Kidney (tissue), 14 donors: ENCODE measurements around the gene MED14. TPM values are rescaled to one million over a fixed set of nuclear protein-coding genes. Genes with fewer than 3 reads are reported as not detected.

Source experiments
- DNase-seq, 5 donors: peaks; one replicate each; pipeline ENCODE4 v3.0.0-alpha.2; 2013 to 2020
- FAIRE-seq: peaks from 2 replicates; lab custom pipeline; 2012; peaks lifted over from hg19 to GRCh38; lab: Jason Lieb, UNC
- H3K27ac ChIP-seq, 2 donors: one replicate each; pipeline ENCODE4 v1.7.0; 2013; ENCODE audit warnings: low read depth in 2 of 2, low read length in 2 of 2, inconsistent platforms in 1 of 2
- H3K27me3 ChIP-seq: one replicate; pipeline ENCODE4 v1.7.1; 2013; ENCODE audit warnings: low read length, inconsistent platforms; ENCODE audit not compliant: control insufficient read depth, insufficient read depth
- H3K36me3 ChIP-seq, 3 donors: one replicate each; pipeline versions ENCODE4 v1.7.0 to v1.7.1; 2013; ENCODE audit warnings: low read length in 3 of 3, control low read depth in 1 of 3, inconsistent platforms in 1 of 3; ENCODE audit not compliant: insufficient read depth in 3 of 3, control insufficient read depth in 2 of 3
- H3K4me1 ChIP-seq, 3 donors: one replicate each; pipeline versions ENCODE4 v1.7.0 to v1.7.1; 2013; ENCODE audit warnings: low read length in 3 of 3, inconsistent platforms in 1 of 3, low read depth in 1 of 3; ENCODE audit not compliant: control insufficient read depth in 2 of 3, insufficient read depth in 2 of 3
- H3K4me3 ChIP-seq, 3 donors: one replicate each; pipeline versions ENCODE4 v1.7.0 to v1.8.1; 2013; ENCODE audit warnings: low read length in 3 of 3, control low read depth in 1 of 3, inconsistent platforms in 1 of 3
- H3K9ac ChIP-seq, 3 donors: one replicate each; pipeline versions ENCODE4 v1.7.0 to v1.7.1; 2013; ENCODE audit warnings: low read length in 3 of 3, control low read depth in 1 of 3, inconsistent platforms in 1 of 3
- H3K9me3 ChIP-seq, 3 donors: one replicate each; pipeline versions ENCODE4 v1.7.0 to v1.7.1; 2013; ENCODE audit warnings: low read length in 3 of 3, control low read depth in 1 of 3, inconsistent platforms in 1 of 3; ENCODE audit not compliant: control insufficient read depth in 2 of 3, insufficient read depth in 1 of 3
- CTCF ChIP-seq: IDR thresholded peaks from 3 replicates; pipeline ENCODE4 v1.5.1; 2012; ENCODE audit warnings: mild to moderate bottlenecking, moderate library complexity, borderline replicate concordance; ENCODE audit not compliant: insufficient read depth; ENCODE audit errors: extremely low read depth
- intact Hi-C: fragments of 100-400 bp; cut with DNase I; formaldehyde crosslinking; loops from one replicate; pipeline ENCODE4 v1.11.1; 2022
- polyA plus RNA-seq: library from polyadenylated mRNA; stranded (reverse); fragments of 350-450 nt; fragmentation: Illumina TruSeq; extraction: RNeasy Lipid Tissue Mini Kit (QIAGEN cat#74804); gene quantifications from one replicate; pipeline ENCODE4 v1.2.3, GENCODE V29; 2014; ENCODE audit warnings: low read depth, low replicate concordance; ENCODE audit not compliant: insufficient read depth
- total RNA-seq: library from RNA; stranded (reverse); fragmentation: NEBNext Ultra II Directional; extraction: Animal tissue kit (Norgen Biotek cat#: 25700); gene quantifications from one replicate; pipeline ENCODE4 v1.2.1, GENCODE V29; 2021
- donor health status: control.
- donor health status: control.
- donor health status: control.
- donor health status: control.
- donor health status: control.
- donor health status: DM: yes; HTN: yes; CAD: no.
- donor health status: Normal renal cell carcinoma (clear cell type).

MED14 gene
- total and polyA plus RNA-seq, 2 donors from 2014 or later, result 5.9 to 53.7 TPM

GRCh38 chrX:40622479-40623138 lies 112.7 kb downstream of the MED14 start:
- intact Hi-C loops, result no loop called here
- H3K9me3 ChIP-seq, result no peaks in the 10 kb centered on the region
- H3K27ac ChIP-seq, result no peak overlapping the region
- DNase-seq (peak in 4 of 5 donors; percentile 3 to 40 (median 17)), FAIRE-seq (no peak)
- H3K27me3 ChIP-seq, result peaks cover 2% of the 10 kb centered on the region
- H3K4me3 ChIP-seq, result peak overlapping the region in 2 of 3 donors; percentile 17 to 34
- peaks cover 0 to 2% (median 0%) of the 10 kb centered on the region in 3 donors for H3K36me3 ChIP-seq
- peaks cover 0 to 4% (median 0%) of the 10 kb centered on the region in 3 donors for H3K4me1 ChIP-seq
- no peak overlapping the region for H3K9ac ChIP-seq
- no peak for TF ChIP-seq CTCF

- no peaks in the 10 kb centered on the region for H3K27me3 ChIP-seq
- no peak overlapping the region for H3K27ac ChIP-seq
- no peak for TF ChIP-seq CTCF
- no peak for FAIRE-seq
- peaks cover 0 to under 1% (median 0%) of the 10 kb centered on the region in 3 donors for H3K4me1 ChIP-seq
- no peak overlapping the region for H3K9ac ChIP-seq
- no peak for DNase-seq
- intact Hi-C loops, result no loop called here
- H3K36me3 ChIP-seq, result no peaks in the 10 kb centered on the region
- no peaks in the 10 kb centered on the region for H3K9me3 ChIP-seq
- H3K4me3 ChIP-seq, result no peak overlapping the region
Observed at GRCh38 chrX:40617566-40617965, 117.8 kb downstream of the MED14 start.

GRCh38 chrX:40615976-40616375 lies 119.4 kb downstream of the MED14 start:
- Histone ChIP-seq H3K4me3 (no peak overlapping the region), H3K4me1 (no peaks in the 10 kb centered on the region), H3K36me3 (no peaks in the 10 kb centered on the region), H3K27ac (no peak overlapping the region), H3K9me3 (no peaks in the 10 kb centered on the region), H3K9ac (no peak overlapping the region), H3K27me3 (no peaks in the 10 kb centered on the region)
- intact Hi-C loops, result no loop called here
- no peak for DNase-seq
- no peak for TF ChIP-seq CTCF
- no peak for FAIRE-seq
